Daoy (cell line): ENCODE measurements around the gene AKAP8. TPM values are rescaled to one million over a fixed set of nuclear protein-coding genes. Genes with fewer than 3 reads are reported as not detected.
"Not testable (repeated sequence)": the region's sequence is repeated elsewhere in the genome, so short reads cannot be mapped to it uniquely, and the experiment has no call there.

Experiments
- DNase-seq: peaks from one replicate; pipeline ENCODE4 v3.0.0-alpha.2; 2015; ENCODE audit warnings: low read depth
- total RNA-seq: library from RNA; depleted of rRNA; stranded (reverse); fragments of >200 nt; shearing (Covaris generic); gene quantifications from 2 replicates; pipeline ENCODE4 v1.2.3, GENCODE V29; 2014

AKAP8 gene
- total RNA-seq, 1 experiment from 2014 or later, result 18.6 TPM

GRCh38 chr19:15373644-15374043 is 5.9 kb downstream of the AKAP8 start:
- DNase-seq, result no peak

- DNase-seq, result no peak
Measured at GRCh38 chr19:15372891-15373301, 6.7 kb downstream of the AKAP8 start.

DNA sequence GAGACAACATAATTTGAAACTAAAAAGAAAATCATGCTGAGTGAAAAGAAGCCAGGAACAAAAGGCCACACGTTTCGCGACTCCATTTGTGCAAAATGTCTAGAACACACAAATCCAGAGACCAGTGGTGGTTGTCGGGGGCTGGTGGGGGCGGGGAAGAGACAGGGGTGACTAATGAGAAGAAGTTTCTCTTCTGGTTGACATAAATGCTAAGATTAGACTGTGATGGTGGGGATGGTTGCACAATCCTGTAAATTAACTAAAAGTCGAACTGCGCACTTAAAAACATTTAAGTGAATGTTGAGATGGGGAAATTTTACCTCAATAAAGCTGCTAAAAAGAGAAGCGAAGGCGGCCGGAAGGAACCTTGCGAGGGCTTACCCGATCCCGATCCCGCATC is 7.1 kb downstream of the AKAP8 start:
- no peak for DNase-seq

DNA sequence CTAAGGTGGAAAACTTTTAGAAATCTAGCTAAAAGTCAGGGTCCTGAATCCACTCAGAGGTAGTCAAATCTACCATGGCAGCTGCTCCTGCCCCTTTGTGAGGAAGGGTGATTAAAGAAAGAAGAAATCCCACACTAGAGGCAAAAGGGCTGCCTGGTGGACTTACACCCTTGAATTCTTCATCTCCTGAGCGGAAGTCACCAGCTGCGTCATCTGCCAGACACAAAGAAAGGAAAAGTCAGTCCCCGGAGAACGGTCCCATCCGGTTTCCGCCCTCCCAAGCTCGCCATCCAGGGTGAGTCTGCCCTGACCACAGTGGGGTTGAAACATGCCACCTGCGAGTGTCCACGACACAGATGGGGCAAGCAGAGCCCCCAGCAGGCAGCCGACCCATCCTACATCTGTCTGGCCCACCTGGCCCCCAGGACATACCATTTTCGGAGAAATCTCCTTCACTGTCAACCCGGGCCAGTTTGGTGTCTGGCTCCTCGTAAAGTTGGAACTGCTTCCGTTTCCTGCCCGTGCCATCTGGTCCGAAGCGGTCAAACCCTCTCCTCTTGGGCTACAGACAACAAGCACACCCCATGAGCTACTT is 7.7 kb downstream of the AKAP8 start:
- DNase-seq, result no peak

- no peak for DNase-seq
Measured at GRCh38 chr19:15371119-15371518, 8.5 kb downstream of the AKAP8 start.

- no peak for DNase-seq
Measured at GRCh38 chr19:15369594-15369891, 10.0 kb downstream of the AKAP8 start.

DNA sequence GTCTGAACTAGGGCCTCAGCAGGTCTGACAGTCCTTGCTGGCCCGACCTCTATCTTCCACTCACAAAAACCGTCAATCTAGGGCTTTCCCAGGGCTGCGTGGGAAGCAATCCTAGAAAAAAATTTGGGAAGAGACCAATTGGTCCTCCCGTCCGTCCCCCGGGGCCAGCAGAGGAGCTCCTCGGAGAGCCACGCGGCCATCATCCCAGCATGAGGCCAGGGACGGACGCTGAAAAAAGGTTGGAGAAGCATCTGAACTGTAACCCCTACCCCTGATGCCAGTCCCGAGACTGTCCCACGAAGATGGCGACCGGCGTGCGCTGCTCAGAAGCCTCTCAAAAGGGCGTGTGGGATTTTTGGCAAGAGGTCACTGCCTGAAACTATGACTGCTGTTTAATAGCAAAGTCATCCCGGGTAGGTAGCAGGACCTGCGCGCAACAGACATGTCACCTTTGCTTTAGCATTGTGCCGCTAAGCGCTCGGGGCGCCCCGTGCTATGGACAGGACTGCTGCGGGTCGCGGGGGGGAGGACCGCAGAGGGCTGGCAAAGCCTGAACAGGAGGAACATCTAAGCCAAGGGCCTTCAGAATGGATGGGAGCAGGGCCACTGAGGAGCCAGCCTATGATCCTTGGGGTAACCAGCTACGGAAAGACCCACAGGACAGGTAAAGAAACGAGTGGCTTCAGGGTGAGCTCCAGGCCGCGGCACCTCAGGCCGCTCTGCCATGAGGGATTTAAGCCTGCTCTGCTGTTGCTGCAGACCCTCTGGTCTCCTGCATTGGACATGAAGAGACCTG is 10.6 kb downstream of the AKAP8 start:
- DNase-seq, result no peak

DNA sequence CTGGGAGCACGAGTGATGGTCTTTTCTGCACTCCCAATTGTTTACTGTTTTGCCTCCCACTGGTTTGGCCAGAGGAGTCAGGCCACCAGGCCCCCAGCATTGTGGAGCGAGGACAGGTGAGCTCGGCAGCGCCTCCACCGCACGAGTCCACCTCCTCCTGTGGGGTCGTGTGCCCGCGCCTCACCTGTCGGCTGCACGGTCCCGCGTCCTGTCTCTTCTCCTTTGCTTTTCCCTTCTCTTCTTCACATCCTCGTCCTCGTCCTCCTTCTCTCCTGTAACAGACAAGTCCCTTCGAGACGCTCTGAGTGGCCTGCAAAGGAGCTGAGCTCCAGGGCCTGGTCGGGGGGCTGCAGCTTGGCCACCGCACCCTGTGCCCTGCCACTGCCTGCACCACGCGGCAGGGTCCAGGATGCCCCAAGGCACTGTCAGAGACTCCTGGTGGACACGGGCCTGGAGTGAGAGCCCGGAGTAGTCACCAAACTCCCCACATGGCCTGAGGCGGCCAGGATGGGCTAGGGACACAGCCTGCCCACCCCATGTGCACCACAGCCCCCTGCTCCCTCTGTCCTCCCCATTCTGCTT is 11.4 kb downstream of the AKAP8 start:
- no peak for DNase-seq

DNA sequence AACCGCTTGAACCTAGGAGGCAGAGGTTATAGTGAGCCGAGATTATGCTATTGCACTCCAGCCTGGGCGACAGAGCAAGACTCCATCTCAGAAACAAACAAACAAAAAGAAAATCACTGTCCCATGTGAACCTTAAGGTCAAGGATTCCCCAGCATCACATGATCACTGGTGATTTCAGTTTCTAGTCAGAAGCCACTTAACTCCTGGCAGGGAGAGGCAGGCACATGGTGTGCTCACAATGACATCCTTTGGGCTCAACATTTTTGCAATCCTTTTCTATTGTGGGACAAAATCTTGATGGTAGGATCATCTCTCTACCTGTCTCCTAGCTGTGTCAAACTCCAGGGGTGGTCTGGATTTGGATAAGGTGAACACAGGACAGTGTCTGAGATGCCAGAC is 12.1 kb downstream of the AKAP8 start:
- DNase-seq, result no peak

DNA sequence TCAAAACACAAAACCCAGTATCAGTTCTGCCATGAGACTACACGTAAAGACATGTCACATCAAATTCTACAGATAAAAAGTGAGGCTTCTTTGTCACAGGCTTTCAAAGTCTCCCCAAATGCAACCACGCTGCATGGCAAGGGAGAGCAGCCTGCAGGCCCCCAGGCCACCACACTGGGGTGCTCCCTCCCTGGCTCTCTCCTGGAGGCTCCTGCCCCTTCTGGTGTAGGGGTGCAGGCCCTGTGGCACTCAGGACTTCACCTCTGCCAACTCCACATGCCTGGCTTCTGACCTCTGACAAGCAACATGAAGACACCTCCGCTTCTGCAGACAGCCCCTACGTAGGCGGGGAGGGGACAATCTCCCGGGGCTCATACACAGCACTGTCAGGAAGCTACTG is 14.3 kb downstream of the AKAP8 start:
- DNase-seq, result no peak

DNA sequence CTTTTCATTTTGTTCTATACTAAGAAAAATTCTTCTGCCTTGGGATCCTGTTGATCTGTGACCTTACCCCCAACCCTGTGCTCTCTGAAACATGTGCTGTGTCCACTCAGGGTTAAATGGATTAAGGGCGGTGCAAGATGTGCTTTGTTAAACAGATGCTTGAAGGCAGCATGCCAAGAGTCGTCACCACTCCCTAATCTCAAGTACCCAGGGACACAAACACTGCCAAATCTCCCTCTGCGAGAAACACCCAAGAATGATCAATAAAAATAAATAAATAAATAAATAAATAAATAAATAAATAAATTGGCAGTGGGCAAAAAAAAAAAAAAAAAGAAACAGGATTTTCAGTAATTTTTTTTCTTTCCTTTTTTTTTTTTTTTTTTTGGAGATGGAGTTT is 15.8 kb downstream of the AKAP8 start:
- not testable (repeated sequence) for DNase-seq

DNA sequence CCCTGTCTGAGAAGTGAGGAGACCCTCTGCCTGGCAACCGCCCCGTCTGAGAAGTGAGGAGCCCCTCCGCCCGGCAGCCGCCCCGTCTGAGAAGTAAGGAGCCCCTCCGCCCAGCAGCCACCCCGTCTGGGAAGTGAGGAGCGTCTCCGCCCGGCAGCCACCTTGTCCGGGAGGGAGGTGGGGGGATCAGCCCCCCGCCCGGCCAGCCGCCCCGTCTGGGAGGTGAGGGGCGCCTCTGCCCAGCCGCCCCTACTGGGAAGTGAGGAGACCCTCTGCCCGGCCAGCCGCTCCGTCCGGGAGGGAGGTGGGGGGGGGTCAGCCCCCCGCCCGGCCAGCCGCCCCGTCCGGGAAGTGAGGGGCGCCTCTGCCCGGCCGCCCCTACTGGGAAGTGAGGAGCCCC is 16.5 kb downstream of the AKAP8 start:
- DNase-seq, result not testable (repeated sequence)

DNA sequence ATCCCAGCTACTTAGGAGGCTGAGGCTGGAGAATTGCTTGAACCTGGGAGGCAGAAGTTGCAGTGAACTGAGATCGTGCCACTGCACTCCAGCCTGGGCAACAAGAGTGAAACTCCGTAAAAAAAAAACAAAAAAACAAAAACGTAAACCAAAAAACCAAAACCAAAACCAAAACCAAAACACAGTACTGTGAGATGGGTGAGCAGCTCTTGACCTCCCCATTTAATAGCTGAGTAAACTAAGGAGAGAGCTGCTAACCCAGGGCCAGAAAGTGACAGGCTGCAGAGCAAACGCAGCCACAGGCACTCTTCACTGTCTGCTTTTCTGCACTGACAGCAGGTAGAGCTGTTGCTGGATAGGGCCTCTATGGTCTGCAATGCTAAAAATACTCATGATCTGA is 19.6 kb downstream of the AKAP8 start:
- DNase-seq, result not testable (repeated sequence)

GRCh38 chr19:15358918-15359317 is 20.7 kb downstream of the AKAP8 start:
- no peak for DNase-seq

DNA sequence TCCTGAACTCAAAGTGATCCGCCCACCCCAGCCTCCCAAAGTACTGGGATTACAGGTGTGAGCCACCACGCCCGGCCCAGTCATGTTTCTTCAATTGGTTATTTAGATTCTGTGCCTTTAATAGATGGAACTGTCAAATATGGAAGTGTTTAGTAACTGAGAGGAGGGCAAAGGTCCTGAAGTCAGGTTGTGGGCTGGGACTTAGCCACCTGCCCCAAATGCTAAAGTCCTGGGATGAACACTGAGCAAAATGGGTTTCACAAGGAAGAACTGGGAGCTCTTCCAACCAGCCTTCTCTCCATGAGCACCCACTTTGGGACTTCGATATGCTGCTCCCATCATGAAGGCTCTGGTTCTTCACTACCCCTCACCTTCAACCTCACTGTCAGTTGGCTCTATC is 21.7 kb downstream of the AKAP8 start:
- no peak for DNase-seq

GRCh38 chr19:15354566-15355296 is 24.9 kb downstream of the AKAP8 start:
- DNase-seq, result no peak

DNA sequence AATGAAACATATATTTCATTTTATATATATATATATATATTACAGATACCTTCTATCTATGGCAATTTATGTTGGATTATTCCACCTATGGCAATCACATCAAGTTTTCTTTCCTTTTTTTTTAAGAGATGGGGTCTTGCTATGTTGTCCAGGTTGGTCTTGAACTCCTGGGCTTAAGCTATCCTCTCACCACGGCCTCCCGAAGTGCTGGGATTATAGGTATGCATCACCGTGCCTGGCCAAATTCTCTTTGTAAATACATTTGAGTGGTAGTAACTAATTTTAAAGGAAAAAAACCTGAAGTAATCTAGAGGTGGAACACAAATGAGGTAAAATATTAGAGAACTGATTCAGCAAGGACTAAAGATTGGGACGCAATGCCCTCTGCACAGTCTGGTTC is 25.7 kb downstream of the AKAP8 start:
- no peak for DNase-seq

DNA sequence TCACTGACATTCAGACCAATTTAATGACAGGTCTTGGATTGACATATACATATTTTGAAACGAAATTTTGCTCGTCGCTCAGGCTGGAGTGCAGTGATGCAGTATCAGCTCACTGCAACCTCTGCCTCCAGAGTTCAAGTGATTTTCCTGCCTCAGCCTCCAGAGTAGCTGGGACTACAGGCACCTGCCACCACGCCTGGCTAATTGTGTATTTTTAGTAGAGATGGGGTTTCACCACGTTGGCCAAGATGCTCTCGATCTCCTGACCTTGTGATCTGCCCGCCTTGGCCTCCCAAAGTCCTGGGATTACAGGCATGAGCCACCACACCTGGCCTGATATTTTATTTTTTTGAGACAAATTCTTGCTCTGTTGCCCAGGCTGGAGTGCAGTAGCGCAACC is 27.1 kb downstream of the AKAP8 start:
- DNase-seq, result not testable (repeated sequence)

DNA sequence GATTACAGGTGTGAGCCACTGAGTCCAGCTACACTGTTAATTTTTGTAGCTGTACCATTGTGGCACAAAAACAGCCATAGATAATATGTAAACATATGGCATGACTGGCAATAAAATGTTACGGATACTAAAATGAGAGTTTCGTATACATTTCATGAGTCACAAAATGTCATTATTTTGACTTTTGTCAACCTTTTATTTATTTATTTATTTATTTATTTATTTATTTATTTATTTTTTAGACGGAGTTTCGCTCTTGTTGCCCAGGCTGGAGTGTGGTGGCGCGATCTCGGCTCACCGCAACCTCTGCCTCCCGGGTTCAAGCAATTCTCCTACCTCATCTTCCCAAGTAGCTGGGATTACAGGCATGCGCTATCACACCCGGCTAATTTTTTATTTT is 38.3 kb downstream of the AKAP8 start:
- not testable (repeated sequence) for DNase-seq

DNA sequence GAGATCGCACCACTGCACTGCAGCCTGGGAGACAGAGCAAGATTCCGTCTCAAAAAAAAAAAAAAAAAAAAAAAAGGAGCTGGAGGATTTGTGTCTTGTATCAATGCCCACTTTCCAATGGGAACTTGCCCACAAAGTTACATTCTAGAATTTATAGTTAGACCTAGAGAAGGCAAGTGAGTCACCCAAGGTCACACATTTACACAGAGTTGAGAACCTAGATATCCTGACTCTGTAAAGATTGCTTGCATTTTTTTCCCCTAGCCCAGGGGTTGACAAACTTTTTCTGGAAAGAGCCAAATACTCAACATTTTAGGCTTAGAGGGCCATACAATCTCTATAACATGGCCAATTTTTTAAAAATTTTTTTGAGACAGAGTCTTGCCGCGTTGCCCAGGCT is 39.5 kb downstream of the AKAP8 start:
- DNase-seq, result no peak

- no peak for DNase-seq
Measured at GRCh38 chr19:15337202-15337601, 42.4 kb downstream of the AKAP8 start.

GRCh38 chr19:15335992-15336391 is 43.6 kb downstream of the AKAP8 start:
- not testable (repeated sequence) for DNase-seq
